ENCODE measurements around the gene PRKG1. TPM values are rescaled to one million over a fixed set of nuclear protein-coding genes. Genes with fewer than 3 reads are reported as not detected.

Gene PRKG1
- total RNA-seq, 1 donor from 2014 or later = 0.17 TPM

- H3K4me3 ChIP-seq (ENCODE audit: low read depth, low read length) = no peak overlapping the region
- no peak for TF ChIP-seq CTCF (conservative IDR thresholded peaks at IDR 0.05; ENCODE audit: low read depth, low read length)
- no peak for DNase-seq (ENCODE audit: low read depth)
Measured at GRCh38 chr10:51045871-51046270, 28.4 kb upstream of the PRKG1 start.

DNA sequence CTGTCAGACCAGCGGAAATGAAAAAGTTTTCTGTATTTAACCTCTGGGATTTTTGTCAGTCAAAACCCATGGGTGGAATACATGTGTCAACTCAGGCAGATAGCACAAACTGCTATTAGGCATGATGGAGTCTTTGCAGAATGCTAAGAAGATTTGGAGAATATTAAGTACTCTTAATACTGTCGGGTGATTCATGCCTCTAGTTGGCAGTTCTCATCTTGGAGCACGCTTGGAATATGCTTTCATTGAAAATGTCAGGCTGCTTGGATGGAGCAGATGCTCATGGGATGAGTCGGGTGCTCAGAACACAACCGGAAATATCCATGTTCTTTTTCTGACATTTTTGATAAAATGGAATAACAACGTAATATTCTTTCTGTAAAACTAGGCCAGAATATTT is 27.6 kb upstream of the PRKG1 start:
- TF ChIP-seq CTCF (conservative IDR thresholded peaks at IDR 0.05; ENCODE audit: low read depth, low read length) = no peak
- DNase-seq (ENCODE audit: low read depth) = no peak
- H3K4me3 ChIP-seq (ENCODE audit: low read depth, low read length) = no peak overlapping the region

DNA sequence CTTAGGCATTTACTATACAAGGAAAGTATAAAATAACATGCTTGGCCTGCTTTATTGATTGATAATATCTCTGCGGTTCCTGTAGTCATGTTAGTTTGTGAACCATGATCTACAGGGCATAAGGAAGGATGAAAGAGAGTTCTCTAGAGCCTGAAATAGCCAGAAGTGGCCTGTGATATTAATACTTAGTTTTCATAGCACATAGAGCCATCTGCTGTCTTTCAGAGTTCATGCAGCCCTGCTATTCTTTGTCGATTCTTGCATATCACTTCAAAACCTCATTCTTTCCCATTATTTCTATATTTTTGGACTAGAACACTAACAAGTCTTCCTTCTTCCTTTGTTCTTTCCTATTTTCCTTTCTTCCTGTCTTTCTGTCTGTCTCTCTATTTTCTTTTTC is 26.4 kb upstream of the PRKG1 start:
- DNase-seq (ENCODE audit: low read depth) = no peak
- TF ChIP-seq CTCF (conservative IDR thresholded peaks at IDR 0.05; ENCODE audit: low read depth, low read length) = no peak
- H3K4me3 ChIP-seq (ENCODE audit: low read depth, low read length) = no peak overlapping the region

DNA sequence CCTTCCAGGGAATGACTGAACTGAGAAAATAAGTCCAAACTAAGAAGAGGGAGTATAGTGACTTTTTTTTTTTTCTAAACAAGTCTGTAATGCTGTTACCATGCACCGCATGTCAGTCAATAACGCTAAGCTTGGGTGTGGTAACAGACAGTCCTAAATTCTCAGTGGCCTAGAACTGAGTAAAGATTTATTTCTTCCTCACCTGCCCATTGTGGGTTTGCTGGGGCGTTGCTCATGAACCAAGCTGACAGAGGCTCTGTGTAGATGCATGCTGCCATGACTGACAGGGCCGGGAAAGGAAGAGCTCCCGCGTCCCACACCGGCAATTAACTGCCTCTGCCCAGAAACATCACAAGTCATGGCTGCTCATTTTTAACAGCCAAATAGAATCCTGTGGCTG is 25.5 kb upstream of the PRKG1 start:
- DNase-seq (ENCODE audit: low read depth) = no peak
- no peak overlapping the region for H3K4me3 ChIP-seq (ENCODE audit: low read depth, low read length)
- no peak for TF ChIP-seq CTCF (conservative IDR thresholded peaks at IDR 0.05; ENCODE audit: low read depth, low read length)

DNA sequence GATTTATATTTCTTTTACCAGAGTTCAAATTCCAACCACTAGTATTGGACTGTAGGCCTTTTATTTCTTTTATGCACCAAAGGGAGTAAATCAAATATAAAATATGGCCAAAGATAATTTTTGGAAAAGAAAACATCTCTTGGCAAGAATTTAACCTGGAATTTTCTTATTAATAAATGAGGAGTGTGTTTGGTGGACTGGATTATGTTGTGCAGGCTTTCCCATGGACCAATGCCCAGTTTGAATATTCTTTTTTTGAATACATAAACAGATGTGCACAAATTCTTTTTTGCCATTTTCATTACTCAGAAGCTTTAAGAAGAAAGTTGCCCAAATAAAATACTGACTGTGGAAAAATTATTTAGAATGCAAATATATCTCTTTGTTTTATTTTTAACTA is 22.1 kb upstream of the PRKG1 start:
- no peak for DNase-seq (ENCODE audit: low read depth)
- TF ChIP-seq CTCF (conservative IDR thresholded peaks at IDR 0.05; ENCODE audit: low read depth, low read length) = no peak
- H3K4me3 ChIP-seq (ENCODE audit: low read depth, low read length) = no peak overlapping the region

- no peak for DNase-seq (ENCODE audit: low read depth)
- no peak for TF ChIP-seq CTCF (conservative IDR thresholded peaks at IDR 0.05; ENCODE audit: low read depth, low read length)
- no peak overlapping the region for H3K4me3 ChIP-seq (ENCODE audit: low read depth, low read length)
Measured at GRCh38 chr10:51057925-51058324, 16.4 kb upstream of the PRKG1 start.

- TF ChIP-seq CTCF (conservative IDR thresholded peaks at IDR 0.05; ENCODE audit: low read depth, low read length) = no peak
- no peak for DNase-seq (ENCODE audit: low read depth)
- no peak overlapping the region for H3K4me3 ChIP-seq (ENCODE audit: low read depth, low read length)
Measured at GRCh38 chr10:51063166-51063565, 11.1 kb upstream of the PRKG1 start.

All from epithelial cell of proximal tubule (primary cell).